H1 (cell line): Measurements from ENCODE around the gene DAO. TPM values are rescaled to one million over a fixed set of nuclear protein-coding genes. Genes with fewer than 3 reads are reported as not detected.

ENCODE experiments used
- CHD7 ChIP-seq: fragments of 300-600 bp; sonication (generic); IDR thresholded peaks from 2 replicates; pipeline ENCODE4 v1.7.1; 2012; ENCODE audit warnings: low read length, moderate library complexity, mild to moderate bottlenecking, inconsistent platforms; ENCODE audit not compliant: insufficient replicate concordance
- CREB1 ChIP-seq: IDR thresholded peaks from 2 replicates; pipeline ENCODE4 v1.6.1; 2012; ENCODE audit warnings: inconsistent platforms
- HDAC2 ChIP-seq, 2 experiments: fragments of 300-600 bp in 1 of 2; sonication (generic) in 1 of 2; IDR thresholded peaks; 2 replicates each; pipeline ENCODE4 v1.6.1; 2011 to 2012; ENCODE audit warnings: low read depth in 2 of 2, low read length in 2 of 2, mild to moderate bottlenecking in 2 of 2, moderate library complexity in 2 of 2, borderline replicate concordance in 1 of 2, inconsistent platforms in 1 of 2
- JUN ChIP-seq: IDR thresholded peaks from 2 replicates; pipeline ENCODE4 v1.6.1; 2011; ENCODE audit warnings: low read depth, mild to moderate bottlenecking, improper control_type of control experiment, low read length
- polyA plus RNA-seq, 7 experiments: library from polyadenylated mRNA; depleted of rRNA in 3 of 7; stranded (reverse) in 5 of 7; unstranded in 2 of 7; fragments of >200 nt in 5 of 7; fragments of 200-250 nt in 2 of 7; gene quantifications; 1 replicate in 5 of 7; 2 replicates in 1 of 7; 4 replicates in 1 of 7; pipeline versions ENCODE4 v1.2.1 to v1.2.3, GENCODE V29; 2011 to 2013; ENCODE audit warnings: missing spikeins in 2 of 7, mixed read lengths in 2 of 7
- total RNA-seq: library from RNA; stranded (reverse); fragmentation: NEBNext Ultra II Directional; extraction: Animal tissue kit (Norgen Biotek cat#: 25700); gene quantifications from 2 replicates; pipeline ENCODE4 v1.2.1, GENCODE V29; 2021

Gene DAO
- total and polyA plus RNA-seq, 2 of the 8 experiments (the other 6 are each of a cell fraction or from before 2014, with no cell fraction given) = not detected

- TF ChIP-seq CHD7 (no peak), CREB1 (no peak), JUN (no peak), HDAC2 (IDR thresholded peaks at IDR 0.05; ENCODE audit: borderline replicate concordance in 1 of 2, low read depth in 2 of 2, low read length in 2 of 2) (no peak)
Measured at GRCh38 chr12:108833355-108833733, 46.5 kb upstream of the DAO start (continued).
